Natural killer cell treated with Interleukin-12 subunit alpha and Interleukin-12 subunit beta and Interleukin-15 and Interleukin-18, amount 100 ng/mL, for 72 hours (primary cell): ENCODE results near the gene RXRA. TPM values are rescaled to one million over a fixed set of nuclear protein-coding genes. Genes with fewer than 3 reads are reported as not detected.

Experiments
- ATAC-seq, 2 donors: fragments of 150-1000 bp; cut with Tn5 transposase in 1 of 2; sonication (Bioruptor Pico), chemical (Tn5 transposase) in 1 of 2; 2 replicates each; pipeline ENCODE4 v1.10.0; 2021
- DNase-seq: peaks from one replicate; pipeline ENCODE4 v3.0.0; 2022; ENCODE audit warnings: low spot score
- H3K27ac Mint-ChIP-seq, 2 donors: 1 replicate in 1 of 2; 2 replicates in 1 of 2; pipeline ENCODE4 v1.8.0; 2022; ENCODE audit warnings: mixed read lengths in 2 of 2, mild to moderate bottlenecking in 1 of 2, moderate library complexity in 1 of 2
- H3K27me3 Mint-ChIP-seq, 2 donors: 1 replicate in 1 of 2; 2 replicates in 1 of 2; pipeline ENCODE4 v1.8.0; 2022; ENCODE audit warnings: mixed read lengths in 2 of 2
- H3K36me3 Mint-ChIP-seq: one replicate; pipeline ENCODE4 v1.8.0; 2022; ENCODE audit warnings: mixed read lengths
- H3K4me1 Mint-ChIP-seq, 2 donors: 1 replicate in 1 of 2; 2 replicates in 1 of 2; pipeline ENCODE4 v1.8.0; 2022; ENCODE audit warnings: low read depth in 2 of 2, mixed read lengths in 2 of 2, mild to moderate bottlenecking in 1 of 2
- H3K4me3 Mint-ChIP-seq: one replicate; pipeline ENCODE4 v1.8.0; 2022; ENCODE audit warnings: mixed read lengths
- H3K9me3 Mint-ChIP-seq: 2 replicates; pipeline ENCODE4 v1.8.0; 2022; ENCODE audit warnings: mixed read lengths
- total RNA-seq, 2 donors: library from RNA; stranded (reverse); gene quantifications; one replicate each; pipeline ENCODE4 v1.2.3, GENCODE V29; 2022

RXRA gene
- total RNA-seq, 2 donors from 2014 or later, result 3.8 to 4.9 TPM

DNA sequence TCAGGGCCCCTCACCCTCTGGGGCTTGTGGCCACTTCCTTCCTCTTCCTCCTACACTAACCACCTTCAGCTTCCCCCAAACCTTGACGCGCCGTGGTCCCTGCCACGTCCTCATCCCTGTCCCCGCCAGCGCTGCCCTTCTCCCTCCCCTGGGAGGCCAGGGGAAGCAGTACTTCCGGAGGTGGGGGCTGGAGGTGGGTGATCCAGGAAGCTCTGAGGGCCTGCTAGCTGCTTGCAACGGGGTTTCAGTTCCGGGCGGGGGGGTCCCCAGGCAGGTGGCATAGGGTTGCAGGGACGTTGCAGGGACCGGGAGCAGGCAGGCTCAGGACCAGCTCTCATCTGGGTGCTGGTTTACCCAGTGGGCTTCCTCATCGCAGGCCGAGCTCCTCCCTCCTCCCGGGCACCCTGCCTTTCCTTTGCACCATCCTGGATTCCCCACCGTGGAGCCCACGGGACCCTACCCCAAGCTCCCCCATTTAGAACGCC is 70.0 kb downstream of the RXRA start:
- Mint-ChIP-seq H3K36me3 (peaks cover 13% of the 10 kb centered on the region), H3K27me3 (no peaks in the 10 kb centered on the region), H3K9me3 (peaks cover 5% of the 10 kb centered on the region), H3K4me3 (peak overlapping the region; percentile 82), H3K27ac (peak overlapping the region; percentile 79 to 93), H3K4me1 (peaks cover 28 to 33% of the 10 kb centered on the region in 2 donors)
- DNase-seq (peak; percentile 80), ATAC-seq (peak; percentile 31 to 55)

DNA sequence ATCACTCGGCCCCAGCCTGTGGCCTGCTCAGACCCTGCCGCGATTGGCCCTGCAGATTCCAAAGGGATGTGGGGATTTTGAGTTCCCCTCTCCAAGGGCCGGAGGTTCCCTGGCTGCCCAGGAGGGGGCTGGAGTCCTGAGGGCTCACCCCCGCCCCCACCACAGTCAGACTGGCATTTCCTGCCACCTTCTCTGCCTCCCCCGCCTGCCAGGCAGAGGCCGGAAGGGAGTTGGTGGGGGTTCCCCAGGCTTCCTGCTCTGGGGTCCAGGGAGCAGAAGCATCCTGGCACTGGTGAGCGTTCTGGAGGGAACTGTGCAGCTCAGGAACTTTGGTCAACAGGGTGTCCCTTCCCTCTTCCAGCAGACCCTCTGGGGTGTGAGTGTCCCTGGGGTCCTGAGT is 70.6 kb downstream of the RXRA start:
- Mint-ChIP-seq H3K27me3 (no peaks in the 10 kb centered on the region), H3K36me3 (peaks cover 13% of the 10 kb centered on the region), H3K4me1 (peaks cover 28 to 33% of the 10 kb centered on the region in 2 donors), H3K27ac (peak overlapping the region; percentile 79 to 93), H3K9me3 (peaks cover 5% of the 10 kb centered on the region), H3K4me3 (peak overlapping the region; percentile 82)
- DNase-seq, result peak; percentile 83
- ATAC-seq, result peak; percentile 55 to 72

DNA sequence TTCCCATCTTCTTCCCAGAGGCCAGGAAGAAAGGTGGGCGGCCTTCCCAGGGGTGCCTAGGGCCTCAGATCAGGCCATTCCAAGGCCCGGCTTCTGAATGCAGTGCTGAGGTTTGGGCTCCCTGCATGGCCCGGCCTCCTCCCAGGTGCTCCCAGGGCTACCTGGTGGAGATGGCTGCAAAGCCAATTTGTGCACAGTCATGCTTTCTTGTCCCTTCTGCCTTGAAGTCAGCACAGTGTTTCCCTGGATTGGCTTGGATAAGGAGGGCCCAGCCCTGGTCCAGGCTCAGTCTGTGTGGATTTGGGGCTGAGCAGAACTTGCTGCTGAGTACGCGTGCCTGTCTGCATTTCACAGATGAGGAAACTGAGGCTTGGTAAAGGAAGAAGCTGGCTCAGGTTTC is 72.5 kb downstream of the RXRA start:
- peaks cover 5% of the 10 kb centered on the region for H3K9me3 Mint-ChIP-seq
- H3K36me3 Mint-ChIP-seq, result peaks cover 11% of the 10 kb centered on the region
- no peaks in the 10 kb centered on the region for H3K27me3 Mint-ChIP-seq
- H3K4me1 Mint-ChIP-seq, result peaks cover 27 to 31% of the 10 kb centered on the region in 2 donors
- no peak overlapping the region for H3K27ac Mint-ChIP-seq
- ATAC-seq, result no peak
- DNase-seq, result no peak
- no peak overlapping the region for H3K4me3 Mint-ChIP-seq

DNA sequence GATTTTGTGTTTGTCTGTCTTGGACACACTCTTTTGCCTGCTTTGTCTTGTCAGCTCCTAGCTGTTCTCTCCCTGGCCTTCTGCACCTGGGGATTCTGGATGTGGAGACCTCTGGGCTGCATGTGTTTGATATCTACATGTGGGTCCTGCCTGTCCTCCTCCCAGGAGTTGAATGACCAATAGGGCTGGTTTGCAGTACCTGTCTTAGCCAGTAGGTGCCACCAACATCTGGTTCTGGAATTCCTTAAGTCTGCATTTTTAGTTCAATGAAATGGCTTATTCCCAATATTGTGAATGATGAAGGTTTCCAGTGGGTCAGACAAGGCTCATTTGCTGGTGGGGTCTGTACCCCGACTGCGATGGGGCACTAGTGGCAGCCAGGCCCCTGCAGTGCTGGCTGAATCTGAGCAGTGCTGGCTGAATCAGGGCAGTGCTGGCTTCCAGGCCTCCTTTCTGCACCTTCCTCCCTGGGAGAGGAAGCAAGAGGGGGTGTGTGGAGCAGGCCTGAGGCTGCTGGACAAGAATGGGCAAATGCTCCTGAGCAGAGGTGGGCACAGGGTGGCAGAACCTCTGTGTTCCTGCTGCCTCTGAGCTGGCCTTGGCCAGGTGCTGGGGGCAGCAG is 73.3 kb downstream of the RXRA start:
- Mint-ChIP-seq H3K27me3 (no peaks in the 10 kb centered on the region), H3K36me3 (peaks cover 5% of the 10 kb centered on the region), H3K9me3 (no peaks in the 10 kb centered on the region), H3K4me1 (peaks cover 28 to 34% of the 10 kb centered on the region in 2 donors), H3K27ac (no peak overlapping the region), H3K4me3 (no peak overlapping the region)
- ATAC-seq (no peak), DNase-seq (no peak)

DNA sequence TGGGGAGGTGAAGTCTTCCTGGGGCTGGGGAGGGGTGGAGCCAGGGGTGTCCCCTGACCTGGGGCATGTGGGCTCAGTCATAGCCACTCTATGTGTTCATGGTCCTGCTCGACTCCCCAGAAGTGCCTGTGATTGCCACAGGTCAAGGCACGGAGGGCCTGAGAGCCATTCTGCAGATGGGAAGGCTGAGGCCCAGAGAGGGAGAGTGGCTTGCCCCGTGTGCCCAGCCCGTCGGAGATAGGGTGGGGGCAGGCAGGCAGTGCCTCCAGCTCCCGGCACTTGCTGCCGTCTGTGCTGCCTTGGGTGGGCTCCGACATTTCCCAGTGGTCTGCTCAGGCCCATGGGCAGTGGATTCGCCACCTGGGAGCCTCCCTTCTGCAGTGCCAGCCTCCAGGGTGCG is 74.0 kb downstream of the RXRA start:
- Mint-ChIP-seq H3K27me3 (no peaks in the 10 kb centered on the region), H3K9me3 (no peaks in the 10 kb centered on the region), H3K27ac (no peak overlapping the region), H3K4me1 (peaks cover 31 to 35% of the 10 kb centered on the region in 2 donors), H3K4me3 (no peak overlapping the region), H3K36me3 (peaks cover 5% of the 10 kb centered on the region)
- no peak for DNase-seq
- ATAC-seq, result no peak

DNA sequence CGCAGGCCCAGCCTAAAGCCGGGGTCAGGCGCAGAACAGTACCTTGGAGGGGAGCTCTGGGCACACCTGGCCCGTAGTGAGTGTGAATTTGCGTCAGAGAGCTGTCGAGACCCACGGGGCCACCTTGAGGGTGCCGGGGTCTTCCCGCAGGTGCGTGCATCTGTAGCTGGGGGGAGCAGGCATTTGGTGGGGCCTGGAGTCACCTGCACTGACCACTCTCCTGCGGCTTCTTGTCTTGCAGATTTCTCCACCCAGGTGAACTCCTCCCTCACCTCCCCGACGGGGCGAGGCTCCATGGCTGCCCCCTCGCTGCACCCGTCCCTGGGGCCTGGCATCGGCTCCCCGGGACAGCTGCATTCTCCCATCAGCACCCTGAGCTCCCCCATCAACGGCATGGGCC is 75.1 kb downstream of the RXRA start:
- H3K4me3 Mint-ChIP-seq, result no peak overlapping the region
- H3K36me3 Mint-ChIP-seq, result peaks cover 5% of the 10 kb centered on the region
- ATAC-seq (no peak), DNase-seq (no peak)
- no peak overlapping the region for H3K27ac Mint-ChIP-seq
- peaks cover 0 to 2% of the 10 kb centered on the region in 2 donors for H3K27me3 Mint-ChIP-seq
- H3K9me3 Mint-ChIP-seq, result no peaks in the 10 kb centered on the region
- H3K4me1 Mint-ChIP-seq, result peaks cover 34% of the 10 kb centered on the region in 2 donors

DNA sequence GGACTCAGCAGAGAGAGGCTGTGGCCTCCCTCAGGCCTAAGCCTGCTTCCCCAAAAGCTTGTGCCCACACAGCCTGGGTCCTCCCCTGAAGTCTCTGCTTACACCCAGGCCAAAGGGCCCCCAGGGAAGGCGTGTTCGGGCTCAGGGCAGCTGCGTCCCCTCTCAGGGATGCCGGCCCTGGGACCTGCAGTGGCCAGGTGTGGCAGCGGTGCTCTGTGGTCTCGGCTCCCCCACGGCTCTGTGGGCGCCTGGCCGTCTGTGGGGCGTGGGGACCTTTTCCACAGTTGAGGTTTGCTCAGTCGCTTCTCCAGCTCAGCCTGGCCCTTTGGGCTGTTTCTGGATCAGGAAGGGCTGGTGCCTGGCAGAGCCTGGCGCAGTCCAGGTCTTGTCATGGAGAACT is 75.9 kb downstream of the RXRA start:
- peaks cover 5% of the 10 kb centered on the region for H3K36me3 Mint-ChIP-seq
- ATAC-seq (no peak), DNase-seq (no peak)
- peaks cover 0 to 2% of the 10 kb centered on the region in 2 donors for H3K27me3 Mint-ChIP-seq
- no peak overlapping the region for H3K27ac Mint-ChIP-seq
- no peaks in the 10 kb centered on the region for H3K9me3 Mint-ChIP-seq
- no peak overlapping the region for H3K4me3 Mint-ChIP-seq
- peaks cover 32 to 34% of the 10 kb centered on the region in 2 donors for H3K4me1 Mint-ChIP-seq

DNA sequence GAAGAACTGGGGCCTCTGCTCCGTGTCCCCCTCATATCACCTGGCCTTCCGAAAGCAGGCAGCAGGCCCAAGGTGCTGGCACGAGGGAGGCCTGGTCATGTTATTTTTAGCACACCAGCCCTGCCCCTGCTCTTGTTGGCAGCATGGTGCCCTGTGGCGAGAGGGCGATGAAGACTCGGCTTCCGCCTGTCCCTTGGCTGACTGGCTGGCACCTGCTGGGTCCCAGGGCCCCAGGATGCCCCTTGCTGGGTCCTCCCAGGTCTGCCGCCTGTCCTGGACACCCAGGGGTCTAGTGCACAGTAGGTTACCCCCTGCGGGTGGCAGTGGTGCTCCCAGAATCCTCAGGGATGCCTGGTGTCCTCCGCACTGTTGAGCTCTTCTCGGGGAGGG is 77.0 kb downstream of the RXRA start:
- ATAC-seq, result no peak
- peak overlapping the region in 1 of 2 donors; percentile 23 for H3K27ac Mint-ChIP-seq

DNA sequence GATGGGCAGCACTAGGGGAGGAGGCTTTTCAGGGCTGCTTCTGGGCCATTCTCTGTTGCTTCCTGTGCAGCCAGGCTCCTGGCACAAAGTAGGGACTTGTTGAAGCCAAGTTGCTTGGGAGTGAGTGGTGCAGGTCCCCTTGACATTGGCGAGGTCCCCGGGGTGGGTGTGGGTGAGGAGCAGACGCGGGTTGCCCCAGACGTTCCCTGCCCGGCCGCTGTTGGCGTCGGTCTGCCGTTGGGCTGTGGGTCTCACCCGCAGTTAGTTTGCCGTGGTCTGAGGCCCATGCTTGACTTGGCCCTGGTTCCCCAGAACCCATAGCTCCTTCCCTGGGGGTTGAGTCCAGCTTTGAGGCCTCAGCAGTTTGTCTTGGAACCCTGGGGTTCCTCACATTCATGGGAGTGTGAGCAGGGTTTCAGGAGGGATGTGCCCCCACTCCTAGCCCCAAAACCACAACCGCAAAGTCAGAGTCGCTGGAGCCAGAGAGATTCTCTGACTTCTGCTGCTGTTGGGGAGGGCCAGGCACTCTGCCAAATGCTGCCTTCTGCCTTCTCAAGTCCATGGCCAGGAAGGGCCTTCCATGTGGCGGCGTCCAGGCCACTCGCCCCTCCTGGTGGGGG is 77.5 kb downstream of the RXRA start:
- Mint-ChIP-seq H3K4me3 (peak overlapping the region; percentile 33), H3K27ac (peak overlapping the region; percentile 23 to 35), H3K9me3 (no peaks in the 10 kb centered on the region), H3K36me3 (peaks cover 5% of the 10 kb centered on the region), H3K27me3 (peaks cover 0 to 2% of the 10 kb centered on the region in 2 donors), H3K4me1 (peaks cover 29 to 30% of the 10 kb centered on the region in 2 donors)
- peak; percentile 41 to 48 for ATAC-seq
- no peak for DNase-seq

More for the DNA sequence above, 77.0 kb downstream of the RXRA start:
- no peaks in the 10 kb centered on the region for H3K9me3 Mint-ChIP-seq
- DNase-seq, result no peak
- peaks cover 0 to 2% of the 10 kb centered on the region in 2 donors for H3K27me3 Mint-ChIP-seq
- H3K36me3 Mint-ChIP-seq, result peaks cover 5% of the 10 kb centered on the region
- peak overlapping the region; percentile 33 for H3K4me3 Mint-ChIP-seq
- H3K4me1 Mint-ChIP-seq, result peaks cover 28 to 30% of the 10 kb centered on the region in 2 donors

DNA sequence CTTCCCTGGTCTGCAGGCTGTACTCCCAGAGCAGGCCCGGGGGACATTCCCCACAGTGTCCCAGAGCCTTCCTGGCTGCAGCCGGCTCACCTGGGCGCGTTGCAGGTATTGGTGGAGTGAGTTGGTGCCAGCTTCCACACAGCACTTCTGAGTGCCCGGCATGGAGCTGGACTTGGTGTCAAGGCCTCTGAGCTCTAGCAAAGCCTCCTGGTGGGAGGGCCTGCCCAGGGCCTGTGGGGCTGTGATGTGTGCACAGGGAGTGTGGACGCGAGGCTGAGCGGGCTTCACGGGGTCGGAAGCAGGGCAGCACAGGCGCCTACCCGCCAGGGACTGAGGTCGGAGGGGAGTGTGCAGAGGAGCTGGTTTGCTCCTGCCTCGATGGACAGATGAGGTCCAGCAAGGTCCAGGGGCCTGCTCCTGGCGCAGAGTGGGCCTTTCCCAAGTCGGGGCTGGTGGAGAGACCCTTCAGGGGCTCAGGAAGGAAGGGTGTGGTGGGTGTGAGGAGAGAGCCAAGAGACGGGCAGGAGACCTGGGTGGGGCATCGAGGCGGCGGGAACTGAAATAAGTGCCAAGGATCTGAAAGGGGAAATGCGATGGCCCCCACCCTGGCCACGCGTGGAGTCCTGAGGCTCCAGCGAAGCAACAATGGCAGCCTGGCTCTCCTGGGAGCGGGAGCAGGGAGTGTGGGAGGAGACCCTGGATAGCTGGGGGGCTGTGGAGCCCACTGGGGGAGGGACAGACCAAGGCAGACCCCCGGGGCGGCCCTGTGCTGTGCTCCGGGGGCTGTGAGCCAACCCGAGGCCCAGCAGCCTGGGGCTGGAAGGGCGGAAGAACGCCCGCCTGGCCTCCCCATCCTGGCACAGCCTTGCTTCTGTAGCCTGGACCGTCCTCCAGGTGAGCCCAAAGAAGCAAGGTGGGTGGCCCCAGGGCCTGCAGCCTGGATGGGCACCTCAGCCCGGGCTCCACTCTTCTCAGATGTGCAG is 78.4 kb downstream of the RXRA start:
- Mint-ChIP-seq H3K27ac (peak overlapping the region in 1 of 2 donors; percentile 23), H3K4me1 (peaks cover 31% of the 10 kb centered on the region in 2 donors), H3K27me3 (peaks cover 0 to 2% of the 10 kb centered on the region in 2 donors), H3K9me3 (no peaks in the 10 kb centered on the region), H3K4me3 (peak overlapping the region; percentile 25), H3K36me3 (peaks cover under 1% of the 10 kb centered on the region)
- DNase-seq, result no peak
- ATAC-seq, result no peak

DNA sequence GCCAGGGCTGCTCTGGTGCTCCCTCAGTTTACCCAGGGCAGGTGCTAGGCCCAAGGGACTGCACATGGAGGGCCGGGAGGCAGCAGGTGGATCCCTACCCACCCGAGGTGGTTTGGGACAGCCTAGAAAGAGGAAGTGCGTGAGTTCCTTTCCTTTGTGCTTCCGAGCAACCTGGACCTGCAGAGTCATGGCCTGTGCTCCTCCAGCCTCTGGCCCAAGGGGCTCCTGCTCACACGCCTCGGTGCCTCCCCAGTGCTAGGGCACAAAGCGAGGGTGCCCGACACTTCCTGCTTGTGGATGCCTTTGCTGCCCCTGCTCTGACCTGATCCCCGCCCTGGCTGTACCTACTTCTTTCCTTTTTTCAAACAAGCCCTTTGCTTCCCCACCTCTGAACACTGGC is 79.3 kb downstream of the RXRA start:
- no peak for ATAC-seq
- no peak for DNase-seq
- H3K27me3 Mint-ChIP-seq, result peaks cover 0 to 2% of the 10 kb centered on the region in 2 donors
- H3K4me3 Mint-ChIP-seq, result peak overlapping the region; percentile 48
- H3K36me3 Mint-ChIP-seq, result no peaks in the 10 kb centered on the region
- no peaks in the 10 kb centered on the region for H3K9me3 Mint-ChIP-seq
- H3K4me1 Mint-ChIP-seq, result peaks cover 36% of the 10 kb centered on the region in 2 donors
- peak overlapping the region in 1 of 2 donors; percentile 77 for H3K27ac Mint-ChIP-seq

DNA sequence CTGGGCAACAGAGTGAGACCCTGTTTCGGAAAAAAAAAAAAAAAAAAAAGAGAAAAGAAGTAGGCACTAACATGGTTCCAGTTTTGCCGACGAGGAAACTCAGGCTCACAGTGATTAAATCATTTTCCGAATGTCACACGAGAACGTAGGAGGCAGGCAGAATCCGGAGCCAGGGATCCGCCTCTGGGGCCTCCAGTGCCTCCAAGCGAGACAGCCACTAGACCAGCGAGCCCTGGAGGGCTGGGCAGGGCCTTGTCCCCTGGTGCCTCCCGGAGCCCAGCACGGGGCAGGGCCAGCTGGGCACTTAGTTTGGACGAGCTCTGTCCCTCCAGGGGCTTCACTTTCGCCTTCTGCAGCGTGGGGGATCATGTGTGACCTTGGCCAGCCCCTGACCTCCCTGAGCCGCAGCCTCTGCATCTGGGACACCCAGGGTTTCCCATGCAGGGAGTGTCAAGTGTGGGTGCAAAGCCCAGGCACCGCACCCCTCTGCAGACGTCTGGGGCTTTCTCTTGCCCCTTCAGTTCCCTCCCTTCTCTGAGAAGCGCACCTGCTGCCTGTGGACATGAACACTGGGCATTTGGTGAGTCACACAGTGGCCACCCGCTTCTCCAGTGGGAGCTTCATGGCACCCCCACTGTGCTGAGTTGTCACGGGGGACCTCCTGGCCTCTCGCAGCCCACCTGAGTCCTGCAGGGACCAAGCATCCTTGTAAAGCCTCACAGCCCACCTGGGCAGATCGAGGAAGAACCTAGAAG is 80.3 kb downstream of the RXRA start:
- H3K4me1 Mint-ChIP-seq, result peaks cover 36% of the 10 kb centered on the region in 2 donors
- no peaks in the 10 kb centered on the region for H3K36me3 Mint-ChIP-seq
- peaks cover 0 to 2% of the 10 kb centered on the region in 2 donors for H3K27me3 Mint-ChIP-seq
- peak overlapping the region; percentile 70 for H3K4me3 Mint-ChIP-seq
- no peak for DNase-seq
- no peaks in the 10 kb centered on the region for H3K9me3 Mint-ChIP-seq
- peak overlapping the region; percentile 43 to 77 for H3K27ac Mint-ChIP-seq
- no peak for ATAC-seq
